HG02571 (cell line): ENCODE data around the gene MDGA2.

Source experiments
- ATAC-seq: cut with Tn5 transposase; IDR thresholded peaks from one replicate; pipeline ENCODE4 v1.9.1; 2021; ENCODE audit warnings: mild to moderate bottlenecking, moderate library complexity; ENCODE audit not compliant: unreplicated experiment

Gene MDGA2

DNA sequence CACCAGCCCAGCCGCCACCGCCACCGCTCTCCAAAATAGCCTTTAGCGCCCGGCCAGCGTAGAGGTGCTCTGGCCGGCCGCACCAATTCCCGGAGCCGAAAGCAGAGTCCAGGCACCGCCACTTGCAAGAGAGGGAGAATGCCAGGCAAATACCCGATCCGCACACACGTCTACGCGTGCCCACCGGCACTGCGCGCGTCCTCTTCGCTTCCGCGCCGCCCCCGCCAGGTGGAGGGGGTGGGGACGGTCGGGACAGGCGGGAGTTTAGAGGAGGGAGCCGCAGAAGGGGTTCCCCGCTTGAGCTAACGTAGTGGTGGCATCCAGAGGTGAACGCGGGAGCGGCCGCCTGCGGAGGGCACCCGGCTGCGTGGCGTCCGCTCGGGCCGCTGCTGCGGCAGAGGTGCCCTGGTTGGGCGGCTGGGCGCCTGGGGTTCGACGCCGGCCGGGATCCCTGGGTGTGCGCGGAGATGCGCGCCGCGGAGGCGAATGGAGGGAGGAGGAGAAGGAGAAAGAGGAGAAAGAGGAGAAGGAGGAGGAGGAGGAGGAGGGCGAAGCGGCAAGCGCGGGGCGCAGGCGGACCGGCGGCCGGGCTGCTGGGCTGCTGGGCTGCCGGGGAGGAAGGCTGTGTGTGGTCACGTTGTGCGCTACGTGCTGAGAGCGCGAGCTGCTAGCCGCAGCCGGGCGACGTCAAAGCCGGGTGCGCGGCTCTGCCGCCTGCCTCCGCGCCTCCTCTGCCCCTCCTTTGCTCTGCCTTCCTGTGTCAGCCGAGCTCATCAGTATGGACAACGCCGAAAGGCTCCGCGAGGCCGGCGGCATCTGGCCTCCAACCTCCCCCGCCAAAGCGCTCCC, at the start of gene MDGA2:
TSS of gene MDGA2 (minus strand) at position 140 of the 849 bp plus-strand sequence.
- no peak for ATAC-seq

DNA sequence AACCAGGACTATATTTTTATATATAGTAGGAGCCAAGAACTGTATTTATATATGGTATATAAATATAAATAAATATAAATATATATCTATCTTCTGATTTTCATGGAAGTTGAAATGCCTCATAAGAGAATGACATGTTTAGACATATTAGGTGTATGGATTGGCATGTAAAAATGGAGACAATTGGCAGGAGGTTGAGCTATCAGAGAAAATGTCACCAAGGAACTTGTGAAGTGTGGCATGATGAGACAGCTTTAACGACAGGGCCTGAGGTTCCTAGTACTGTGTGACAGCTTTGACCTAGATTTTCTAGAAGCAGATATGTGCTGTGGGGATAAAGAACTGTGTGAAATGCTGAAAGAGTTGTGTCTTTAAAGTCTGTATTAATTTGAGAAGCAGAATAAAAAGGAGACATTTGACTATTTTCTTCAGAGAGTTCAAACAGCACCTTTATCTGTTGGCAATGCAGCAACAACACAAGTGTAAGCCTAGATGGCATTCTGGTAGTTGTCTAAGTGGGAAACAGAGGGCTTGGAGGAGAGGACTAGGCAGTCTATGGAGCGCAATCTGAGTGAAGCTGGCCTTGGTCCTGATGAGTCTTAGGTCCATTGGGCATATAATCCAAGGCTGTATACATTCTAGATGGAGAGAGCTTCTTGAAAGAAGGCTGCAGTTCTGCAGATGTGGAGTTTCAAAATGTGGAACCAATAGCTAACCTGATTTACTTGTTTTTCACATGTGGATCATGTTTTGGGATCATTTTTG, 47.7 kb upstream of the MDGA2 start:
- ATAC-seq, result no peak

DNA sequence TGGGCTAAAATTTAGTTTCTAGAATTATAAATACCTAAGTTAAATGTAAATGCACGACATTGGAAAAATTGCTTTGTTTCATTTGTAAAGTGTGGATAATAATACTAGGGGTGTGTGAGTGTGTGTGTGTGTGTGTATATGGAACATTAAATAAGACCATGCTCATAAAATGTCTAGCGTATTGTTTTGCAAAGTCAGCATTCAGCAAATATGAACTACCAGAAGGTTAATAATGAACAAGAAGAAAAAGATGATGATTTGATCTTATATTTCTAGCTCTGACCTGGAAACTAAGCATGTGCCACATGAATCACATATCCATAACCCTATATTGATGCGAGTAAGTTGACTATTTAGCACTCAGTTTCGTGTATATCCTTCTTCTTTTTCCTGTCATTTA, 44.9 kb upstream of the MDGA2 start:
- ATAC-seq, result no peak

DNA sequence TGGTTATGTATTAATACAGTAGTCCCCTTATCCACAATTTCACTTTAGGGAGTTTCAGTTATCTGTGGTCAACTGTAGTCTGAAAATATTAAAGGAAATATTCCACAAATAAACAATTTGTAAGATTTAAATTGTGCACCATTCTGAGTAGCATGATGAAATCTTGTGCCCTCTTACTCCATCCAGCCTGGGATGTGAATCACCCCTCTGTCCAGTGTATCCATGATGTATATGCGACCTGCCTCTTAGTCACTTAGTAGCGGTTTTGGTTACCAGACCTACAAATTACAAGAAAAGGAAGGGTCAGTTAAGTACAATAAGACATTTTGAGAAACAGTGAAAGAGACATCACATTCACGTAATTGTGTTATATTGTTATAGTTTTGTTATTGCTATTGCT, 39.9 kb upstream of the MDGA2 start:
- ATAC-seq, result no peak

DNA sequence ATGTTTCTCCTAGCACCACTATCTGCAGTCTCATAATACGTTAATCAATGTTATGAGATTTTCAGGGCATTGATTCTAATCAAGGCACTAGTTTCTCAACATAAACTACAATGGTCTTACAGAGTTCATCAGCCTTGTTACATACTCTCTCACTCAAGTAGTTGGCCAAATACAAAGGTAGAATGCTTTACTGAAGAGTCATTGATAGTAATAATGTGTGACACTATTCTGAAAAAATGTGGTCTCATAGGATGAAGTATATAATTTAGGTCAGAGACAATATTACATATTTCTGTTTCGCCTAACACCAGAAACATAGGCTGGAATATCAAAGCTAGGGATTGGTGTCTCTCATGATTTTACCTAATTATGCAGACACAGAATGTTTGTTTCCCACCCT, 35.2 kb upstream of the MDGA2 start:
- no peak for ATAC-seq

DNA sequence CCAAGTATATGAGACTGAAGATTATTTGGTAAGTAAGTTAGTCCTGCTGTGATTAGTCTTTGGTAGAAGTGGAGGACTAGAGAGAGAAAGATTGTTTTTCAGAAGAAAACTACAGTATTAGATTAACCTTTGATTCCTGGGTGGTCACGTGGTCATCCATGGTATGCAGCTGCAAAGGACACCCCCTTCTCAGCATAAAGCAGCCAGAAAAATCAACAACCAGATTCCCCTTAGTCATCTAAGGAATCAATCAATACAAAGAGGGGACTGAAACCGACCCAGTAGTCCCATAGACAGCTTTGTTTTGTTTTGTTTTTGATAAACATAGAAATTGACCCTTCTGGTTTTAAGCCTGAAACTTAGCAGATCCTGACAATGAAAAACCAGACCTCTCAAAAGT, 30.3 kb upstream of the MDGA2 start:
- ATAC-seq, result no peak

DNA sequence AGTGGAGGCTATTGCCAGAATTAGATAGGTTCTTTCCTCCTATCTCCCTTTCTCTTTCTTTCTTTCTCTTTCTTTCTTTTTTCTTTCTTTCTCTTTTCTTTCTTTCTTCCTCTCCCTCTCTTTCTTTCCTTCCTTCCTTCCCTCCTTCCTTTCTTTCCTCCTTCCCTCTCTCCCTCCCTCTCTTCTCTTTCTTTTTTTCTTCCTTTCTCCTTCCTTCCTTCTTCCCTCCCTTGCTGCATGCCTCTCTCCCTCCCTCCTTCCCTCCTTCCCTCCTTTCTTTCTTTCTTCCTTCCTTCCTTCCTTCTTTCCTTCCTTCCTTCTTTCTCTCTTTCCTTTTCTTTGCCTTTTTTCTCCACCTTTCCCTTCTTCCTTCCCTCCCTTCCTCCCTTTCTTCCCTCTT, 16.4 kb upstream of the MDGA2 start:
- ATAC-seq, result no peak

DNA sequence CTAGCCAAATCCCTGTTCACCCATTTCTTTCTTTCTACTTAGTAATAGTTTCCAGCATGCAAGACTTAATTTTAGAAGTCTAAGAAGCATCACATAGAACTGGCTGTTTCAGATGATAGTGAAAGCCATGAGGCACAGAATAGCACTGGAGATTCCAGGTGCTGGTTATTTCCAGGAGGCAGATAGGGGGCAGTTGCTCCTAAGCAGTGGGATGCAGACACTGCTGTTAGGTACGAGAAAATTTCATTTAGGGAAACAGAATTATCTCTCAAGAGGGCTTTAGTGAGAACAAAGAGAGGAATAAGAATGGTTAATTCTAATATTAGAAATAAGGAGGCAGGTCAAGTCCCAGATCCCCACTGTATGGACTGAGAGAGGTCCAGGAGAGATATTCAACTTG, 3.6 kb upstream of the MDGA2 start:
- ATAC-seq, result no peak

DNA sequence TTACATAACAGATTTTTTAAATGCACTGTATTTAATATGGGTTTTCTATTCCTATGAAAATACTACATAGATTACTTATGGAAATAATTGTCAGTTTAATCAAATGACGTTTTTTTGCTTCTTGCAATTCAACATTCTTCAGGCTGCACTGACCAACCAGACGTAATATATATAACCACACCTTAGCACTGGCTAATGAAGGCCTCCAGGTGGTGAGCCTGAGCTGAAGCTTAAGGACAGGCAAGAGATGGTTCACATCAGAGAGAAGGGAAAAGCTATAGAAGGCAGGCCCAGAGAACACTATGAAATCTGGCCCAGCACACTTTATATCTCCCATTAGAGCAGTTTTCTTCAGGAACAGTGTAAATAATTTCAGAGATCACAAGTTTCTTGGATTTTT, 2.8 kb upstream of the MDGA2 start:
- no peak for ATAC-seq

DNA sequence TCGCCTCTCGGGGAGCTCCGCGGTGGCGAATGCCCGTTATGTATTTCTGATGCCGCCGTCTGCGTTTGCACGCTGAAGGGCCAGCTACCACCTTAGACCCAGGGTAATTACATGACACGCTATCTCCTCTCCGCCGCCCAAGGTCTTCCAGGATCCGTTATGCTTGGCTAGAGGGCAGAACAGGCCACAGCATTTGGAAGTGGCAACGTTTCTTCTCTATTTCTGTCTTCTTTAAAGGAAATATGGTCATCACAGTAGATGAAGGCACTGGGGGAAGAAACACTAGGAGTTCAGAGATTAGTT, 861 bp upstream of the MDGA2 start:
- ATAC-seq, result no peak

DNA sequence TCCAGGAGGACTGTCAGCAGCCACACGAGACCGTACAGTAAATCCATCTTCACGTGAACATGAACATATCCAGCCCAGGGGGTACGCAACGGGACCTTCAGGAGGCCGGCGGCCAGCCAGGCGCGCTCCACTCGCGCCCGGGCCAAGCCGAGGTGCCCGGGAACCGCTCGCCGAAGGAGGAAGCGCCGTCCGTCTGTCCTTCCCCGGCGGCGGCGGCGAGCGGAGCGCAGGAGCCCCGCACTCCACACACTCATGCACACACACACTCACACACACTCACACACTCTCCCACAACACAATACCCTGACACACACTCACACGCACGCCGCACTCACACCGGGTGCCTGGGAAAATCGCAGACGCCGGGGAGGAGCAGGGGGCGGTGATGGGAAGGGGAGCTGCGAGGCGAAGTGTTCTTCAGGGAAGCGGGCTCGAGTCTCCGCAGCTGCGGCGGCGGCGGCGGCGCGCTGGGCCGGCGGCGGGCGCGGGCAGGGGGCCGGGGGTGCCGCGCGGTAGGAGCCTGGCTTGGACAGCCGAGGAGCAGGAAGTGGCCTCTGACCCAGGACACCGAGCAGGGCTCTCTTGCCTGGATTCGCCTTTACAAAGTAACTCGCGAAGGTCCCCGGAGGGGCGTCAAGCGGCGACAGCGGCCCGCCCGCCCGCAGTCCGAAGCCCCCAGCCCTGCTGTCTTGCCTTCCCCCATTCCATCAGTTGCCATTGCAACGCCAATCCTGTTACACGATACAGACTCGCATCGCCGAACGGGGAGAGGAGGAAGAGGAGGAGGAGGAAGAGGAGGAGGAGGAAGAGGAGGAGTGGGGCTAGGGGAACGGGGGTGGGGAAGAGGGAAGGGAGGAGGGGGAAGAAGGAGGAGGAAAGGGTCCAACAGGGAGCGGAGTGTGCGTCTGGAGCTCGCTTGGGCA, 601 bp downstream of the MDGA2 start:
- no peak for ATAC-seq

DNA sequence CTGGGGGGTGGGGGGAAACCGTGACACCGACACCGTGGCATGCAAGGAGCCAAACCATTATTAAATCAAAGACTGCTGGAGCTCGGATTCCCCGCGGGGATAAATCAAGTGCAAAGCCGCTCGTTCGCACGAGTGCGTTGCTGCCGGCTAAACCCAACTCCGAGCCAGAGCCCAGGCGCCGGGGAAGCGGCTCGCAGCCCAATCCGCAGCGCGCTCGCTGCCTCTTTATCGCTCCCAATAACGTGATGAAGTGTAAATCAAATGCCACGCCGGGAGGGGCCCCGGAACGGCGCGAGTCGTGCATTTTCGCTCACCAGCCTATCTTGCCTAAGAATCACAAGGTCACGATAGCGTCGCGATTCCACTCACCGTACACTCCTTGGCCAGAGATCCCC, 1.3 kb downstream of the MDGA2 start:
- no peak for ATAC-seq

DNA sequence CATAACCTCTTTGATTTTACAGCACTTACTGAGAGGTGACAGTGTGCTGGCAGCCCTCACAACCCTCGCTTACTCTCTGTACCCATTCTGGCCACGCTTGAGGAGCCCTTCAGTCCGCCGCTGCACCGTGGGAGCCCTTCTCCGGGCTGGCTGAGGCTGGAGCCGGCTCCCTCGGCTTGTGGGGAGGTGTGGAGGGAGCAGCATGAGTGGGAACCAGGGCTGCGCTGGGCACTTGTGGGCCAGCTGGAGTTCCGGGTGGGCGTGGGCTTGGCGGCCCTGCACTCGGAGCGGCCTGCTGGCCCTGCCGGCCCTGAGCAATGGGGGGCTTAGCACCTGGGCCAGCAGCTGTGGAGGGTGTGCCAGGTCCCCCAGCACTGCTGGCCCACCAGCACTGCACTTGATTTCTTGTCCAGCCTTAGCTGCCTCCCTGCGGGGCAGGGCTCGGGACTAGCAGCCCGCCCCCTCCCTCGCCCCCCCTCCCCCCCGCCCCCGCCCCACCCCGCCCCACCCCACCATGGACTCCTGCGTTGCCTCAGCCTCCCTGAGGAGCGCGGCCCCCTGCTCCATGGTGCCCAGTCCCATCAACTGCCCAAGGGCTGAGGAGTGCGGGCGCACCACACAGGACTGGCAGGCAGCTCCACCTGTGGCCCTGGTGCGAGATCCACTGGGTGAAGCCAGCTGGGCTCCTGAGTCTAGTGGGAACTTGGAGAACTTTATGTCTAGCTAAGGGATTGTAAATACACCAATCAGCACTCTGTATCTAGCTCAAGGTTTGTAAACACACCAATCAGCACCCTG, 9.9 kb downstream of the MDGA2 start:
- ATAC-seq, result no peak

DNA sequence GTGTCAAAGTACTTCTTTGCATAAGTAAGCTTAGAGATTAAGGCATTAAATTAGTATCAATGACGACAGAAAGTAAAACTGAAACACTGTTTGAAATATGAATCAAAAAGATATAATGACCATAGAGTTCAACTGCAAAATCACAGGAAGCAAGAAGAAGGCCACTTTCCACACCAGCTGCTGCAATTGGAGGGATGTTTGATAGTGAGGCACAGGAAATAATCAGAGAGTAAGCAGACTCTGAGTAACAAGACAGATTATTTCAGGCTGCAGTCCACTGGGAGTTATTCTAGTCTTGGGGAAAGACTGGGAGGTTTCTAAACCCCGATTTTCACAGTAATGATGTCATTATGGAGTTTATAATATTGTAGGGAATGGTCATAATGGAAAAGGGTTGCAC, 12.9 kb downstream of the MDGA2 start:
- no peak for ATAC-seq

DNA sequence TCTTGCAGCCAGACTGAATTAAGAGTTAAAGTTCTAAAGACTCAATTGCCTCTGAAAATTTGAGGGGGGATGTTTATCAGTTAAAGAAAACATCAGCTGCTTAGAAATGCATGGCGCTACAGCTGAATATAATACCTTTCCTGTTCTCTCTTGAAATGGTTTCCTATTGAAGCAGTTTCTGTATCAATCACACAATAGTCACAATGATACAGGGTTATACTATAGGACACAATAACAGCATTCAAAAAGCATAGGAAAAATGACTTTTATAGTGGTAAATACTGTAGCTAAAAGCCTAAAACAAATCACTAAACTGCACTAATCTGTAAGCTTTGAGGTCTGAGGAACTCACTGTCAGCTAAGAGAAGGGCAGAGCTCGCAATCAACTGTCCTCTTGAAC, 15.2 kb downstream of the MDGA2 start:
- no peak for ATAC-seq

DNA sequence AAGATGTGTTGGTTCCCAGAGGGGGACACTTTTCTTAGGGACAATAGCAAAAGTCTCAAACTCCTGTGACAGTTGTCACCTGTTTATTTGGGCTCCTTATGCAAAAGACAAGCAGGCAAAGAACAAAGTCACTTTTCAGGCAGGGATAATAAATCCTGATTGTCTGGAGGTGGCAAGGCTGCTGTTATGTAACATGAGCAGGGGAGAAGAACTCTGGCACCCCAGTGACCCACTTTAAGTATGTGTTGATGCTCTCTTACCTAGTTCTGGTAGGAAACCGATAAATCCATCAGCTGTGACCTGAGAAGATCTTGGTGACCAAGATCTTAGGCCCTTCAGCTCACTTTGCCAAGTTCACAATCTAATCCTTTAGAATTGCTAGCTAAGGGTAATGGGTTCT, 17.4 kb downstream of the MDGA2 start:
- ATAC-seq, result no peak

DNA sequence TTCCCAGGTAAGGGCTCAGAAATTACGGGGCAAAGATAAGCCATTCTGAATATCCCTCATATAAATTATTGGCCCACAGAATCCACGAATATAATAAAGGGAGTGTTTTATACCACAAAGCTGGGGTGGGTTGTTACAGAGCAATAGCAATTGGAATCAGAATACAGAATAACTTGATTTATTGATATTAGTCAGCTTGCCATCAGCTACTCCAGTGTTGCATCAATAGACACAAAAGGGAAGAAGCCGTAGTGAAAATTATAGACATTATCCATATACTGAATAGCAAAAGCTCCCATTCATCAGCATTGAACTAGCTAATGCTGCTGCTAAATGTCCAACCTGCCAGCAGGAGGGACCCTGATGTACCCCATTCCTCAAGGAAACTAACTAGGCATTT, 18.3 kb downstream of the MDGA2 start:
- no peak for ATAC-seq

DNA sequence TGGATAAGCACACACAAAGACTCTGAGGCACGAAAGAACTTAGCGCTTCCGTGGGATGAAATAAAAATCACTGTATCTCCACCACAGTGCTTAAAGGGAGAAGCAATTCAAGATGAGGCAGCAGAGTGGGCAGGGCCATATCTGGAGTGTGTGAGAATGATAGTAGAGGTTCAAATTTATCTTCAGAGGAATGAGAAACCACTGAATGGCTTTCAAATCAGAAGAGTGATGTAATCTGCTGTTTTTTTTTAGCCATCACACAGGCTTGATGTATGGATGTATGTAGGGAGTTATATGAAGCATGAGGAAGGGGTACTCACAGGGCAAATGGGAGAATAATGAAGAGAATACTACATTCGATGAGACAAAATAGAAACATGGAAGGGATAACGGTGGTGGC, 24.1 kb downstream of the MDGA2 start:
- ATAC-seq, result no peak

DNA sequence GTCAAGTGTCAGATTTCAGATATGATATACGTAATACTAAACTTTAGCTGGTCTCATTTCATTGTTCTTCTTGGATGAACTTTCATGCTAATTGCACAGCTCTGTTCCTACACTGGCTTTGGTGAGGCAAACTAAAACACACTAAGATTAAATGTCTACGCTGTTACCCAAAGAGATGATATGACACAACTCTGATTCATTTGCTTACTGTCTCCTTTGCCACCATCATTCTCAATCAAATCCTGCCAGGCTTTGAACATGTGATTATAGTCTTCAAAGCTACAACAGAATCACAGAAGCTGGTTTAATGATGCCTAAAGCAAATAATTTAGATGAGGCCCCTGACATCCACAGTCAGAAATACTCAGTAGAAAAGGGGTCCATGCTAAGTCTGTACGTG, 37.7 kb downstream of the MDGA2 start:
- ATAC-seq, result no peak

DNA sequence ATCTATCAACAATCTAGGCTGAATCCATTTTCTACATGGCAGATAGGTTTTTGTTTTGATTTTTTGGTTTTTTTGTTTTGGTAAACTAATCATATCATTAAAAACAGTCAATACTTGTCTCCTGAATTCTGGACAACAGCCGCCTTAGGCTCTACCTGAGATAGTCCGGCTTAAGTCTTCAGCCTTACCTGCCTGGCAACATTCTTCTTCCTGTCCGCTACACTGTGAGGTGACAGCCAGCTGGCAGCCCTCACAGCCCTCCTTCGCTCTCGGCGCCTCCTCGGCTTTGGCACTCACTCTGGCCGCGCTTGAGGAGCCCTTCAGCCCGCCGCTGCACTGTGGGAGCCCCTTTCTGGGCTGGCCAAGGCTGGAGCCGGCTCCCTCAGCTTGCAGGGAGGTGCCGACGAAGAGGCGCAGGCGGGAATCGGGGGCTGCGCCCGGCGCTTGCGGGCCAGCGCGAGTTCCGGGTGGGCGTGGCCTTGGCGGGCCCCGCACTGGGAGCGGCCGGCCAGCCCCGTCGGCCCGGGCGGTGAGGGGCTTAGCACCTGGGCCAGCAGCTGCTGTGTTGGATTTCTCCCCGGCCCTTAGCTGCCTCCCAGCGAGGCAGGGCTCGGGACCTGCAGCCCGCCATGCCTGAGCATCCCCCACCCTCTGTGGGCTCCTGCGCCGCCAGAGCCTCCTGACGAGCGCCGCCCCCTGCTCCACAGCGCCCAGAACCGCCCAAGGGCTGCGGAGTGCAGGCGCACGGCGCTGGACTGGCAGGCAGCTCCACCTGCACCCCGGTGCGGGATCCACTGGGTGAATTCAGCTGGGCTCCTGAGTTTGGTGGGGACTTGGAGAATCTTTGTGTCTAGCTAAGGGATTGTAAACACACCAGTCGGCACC, 49.0 kb downstream of the MDGA2 start:
- ATAC-seq, result no peak
